GM23338 (cell line): ENCODE measurements around the gene PLEKHD1.

Experiments used
- CREB1 ChIP-seq: fragments of 250-450 bp; sonication (Bioruptor Pico); IDR thresholded peaks from 2 replicates; pipeline ENCODE4 v1.5.0; 2020; ENCODE audit warnings: low read depth, mild to moderate bottlenecking, moderate library complexity
- EZH2 ChIP-seq: fragments of 200-600 bp; sonication (generic); IDR thresholded peaks from one replicate; pipeline ENCODE4 v1.8.0; 2017; ENCODE audit warnings: antibody characterized with exemption, mild to moderate bottlenecking, low read depth; ENCODE audit not compliant: unreplicated experiment
- EZH2phosphoT487 ChIP-seq: fragments of 200-600 bp; sonication (generic); IDR thresholded peaks from one replicate; pipeline ENCODE4 v1.8.1; 2018; ENCODE audit warnings: antibody characterized with exemption; ENCODE audit not compliant: unreplicated experiment
- NANOG ChIP-seq: IDR thresholded peaks from 2 replicates; pipeline ENCODE4 v1.6.1; 2016; ENCODE audit warnings: antibody characterized with exemption, borderline replicate concordance
- POLR2AphosphoS5 ChIP-seq: IDR thresholded peaks from 2 replicates; pipeline ENCODE4 v1.6.1; 2016; ENCODE audit warnings: antibody characterized with exemption, low read depth
- TF ChIP-seq, protein P1 (sequence below), 2 experiments: fragments of 200-600 bp in 1 of 2; sonication (generic) in 1 of 2; conservative IDR thresholded peaks; 2 replicates each; pipeline versions ENCODE4 v1.5.1 to v1.6.1; 2016 to 2017; ENCODE audit warnings: antibody characterized with exemption in 2 of 2, low read depth in 2 of 2, mild to moderate bottlenecking in 2 of 2, moderate library complexity in 1 of 2
- TF ChIP-seq, protein P2 (sequence below): IDR thresholded peaks from one replicate; pipeline ENCODE4 v1.6.1; 2018; ENCODE audit warnings: antibody characterized with exemption; ENCODE audit not compliant: unreplicated experiment

DNA sequence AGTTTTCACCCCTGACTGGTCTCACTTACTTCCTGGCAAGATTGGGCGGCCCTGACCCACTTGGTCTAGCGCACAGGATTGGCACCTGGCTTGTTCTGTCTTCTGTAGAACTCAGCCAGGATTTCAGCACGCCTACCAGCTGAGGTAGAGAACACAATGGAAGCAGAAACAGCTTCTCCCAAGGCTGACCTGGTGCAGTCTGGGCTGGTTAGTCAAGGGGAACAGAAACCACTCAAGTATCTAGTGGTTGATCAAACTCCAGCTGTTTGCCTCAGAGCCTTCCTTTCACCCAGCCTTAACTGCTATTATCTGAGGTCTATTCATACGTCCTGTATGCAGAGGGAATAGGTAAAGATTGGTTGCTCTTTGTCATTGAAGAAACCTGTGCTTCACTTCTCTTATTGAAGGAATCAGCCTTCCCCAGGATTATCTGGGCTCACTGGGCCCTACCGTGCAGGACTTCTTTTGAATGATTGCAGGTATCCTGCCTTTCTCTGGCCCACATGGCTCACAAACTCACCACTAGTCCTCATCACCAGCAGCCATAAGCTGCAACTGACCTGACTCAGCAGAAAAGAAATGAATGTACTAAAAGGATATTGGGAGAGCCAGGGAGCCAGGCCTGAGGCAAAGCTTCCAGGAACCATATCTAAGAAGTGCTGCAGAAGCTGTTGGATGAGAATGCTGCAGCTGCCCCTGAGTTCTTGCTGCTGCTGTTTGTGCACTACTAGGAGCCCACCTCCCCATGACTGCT lies 2.5 kb upstream of the PLEKHD1 start:
- TF ChIP-seq, protein P1, sequence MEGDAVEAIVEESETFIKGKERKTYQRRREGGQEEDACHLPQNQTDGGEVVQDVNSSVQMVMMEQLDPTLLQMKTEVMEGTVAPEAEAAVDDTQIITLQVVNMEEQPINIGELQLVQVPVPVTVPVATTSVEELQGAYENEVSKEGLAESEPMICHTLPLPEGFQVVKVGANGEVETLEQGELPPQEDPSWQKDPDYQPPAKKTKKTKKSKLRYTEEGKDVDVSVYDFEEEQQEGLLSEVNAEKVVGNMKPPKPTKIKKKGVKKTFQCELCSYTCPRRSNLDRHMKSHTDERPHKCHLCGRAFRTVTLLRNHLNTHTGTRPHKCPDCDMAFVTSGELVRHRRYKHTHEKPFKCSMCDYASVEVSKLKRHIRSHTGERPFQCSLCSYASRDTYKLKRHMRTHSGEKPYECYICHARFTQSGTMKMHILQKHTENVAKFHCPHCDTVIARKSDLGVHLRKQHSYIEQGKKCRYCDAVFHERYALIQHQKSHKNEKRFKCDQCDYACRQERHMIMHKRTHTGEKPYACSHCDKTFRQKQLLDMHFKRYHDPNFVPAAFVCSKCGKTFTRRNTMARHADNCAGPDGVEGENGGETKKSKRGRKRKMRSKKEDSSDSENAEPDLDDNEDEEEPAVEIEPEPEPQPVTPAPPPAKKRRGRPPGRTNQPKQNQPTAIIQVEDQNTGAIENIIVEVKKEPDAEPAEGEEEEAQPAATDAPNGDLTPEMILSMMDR (conservative IDR thresholded peaks at IDR 0.05; ENCODE audit: low read depth in 2 of 2): no peak
- no peak for TF ChIP-seq POLR2AphosphoS5
- TF ChIP-seq EZH2: no peak
- TF ChIP-seq EZH2phosphoT487: no peak
- TF ChIP-seq, protein P2, sequence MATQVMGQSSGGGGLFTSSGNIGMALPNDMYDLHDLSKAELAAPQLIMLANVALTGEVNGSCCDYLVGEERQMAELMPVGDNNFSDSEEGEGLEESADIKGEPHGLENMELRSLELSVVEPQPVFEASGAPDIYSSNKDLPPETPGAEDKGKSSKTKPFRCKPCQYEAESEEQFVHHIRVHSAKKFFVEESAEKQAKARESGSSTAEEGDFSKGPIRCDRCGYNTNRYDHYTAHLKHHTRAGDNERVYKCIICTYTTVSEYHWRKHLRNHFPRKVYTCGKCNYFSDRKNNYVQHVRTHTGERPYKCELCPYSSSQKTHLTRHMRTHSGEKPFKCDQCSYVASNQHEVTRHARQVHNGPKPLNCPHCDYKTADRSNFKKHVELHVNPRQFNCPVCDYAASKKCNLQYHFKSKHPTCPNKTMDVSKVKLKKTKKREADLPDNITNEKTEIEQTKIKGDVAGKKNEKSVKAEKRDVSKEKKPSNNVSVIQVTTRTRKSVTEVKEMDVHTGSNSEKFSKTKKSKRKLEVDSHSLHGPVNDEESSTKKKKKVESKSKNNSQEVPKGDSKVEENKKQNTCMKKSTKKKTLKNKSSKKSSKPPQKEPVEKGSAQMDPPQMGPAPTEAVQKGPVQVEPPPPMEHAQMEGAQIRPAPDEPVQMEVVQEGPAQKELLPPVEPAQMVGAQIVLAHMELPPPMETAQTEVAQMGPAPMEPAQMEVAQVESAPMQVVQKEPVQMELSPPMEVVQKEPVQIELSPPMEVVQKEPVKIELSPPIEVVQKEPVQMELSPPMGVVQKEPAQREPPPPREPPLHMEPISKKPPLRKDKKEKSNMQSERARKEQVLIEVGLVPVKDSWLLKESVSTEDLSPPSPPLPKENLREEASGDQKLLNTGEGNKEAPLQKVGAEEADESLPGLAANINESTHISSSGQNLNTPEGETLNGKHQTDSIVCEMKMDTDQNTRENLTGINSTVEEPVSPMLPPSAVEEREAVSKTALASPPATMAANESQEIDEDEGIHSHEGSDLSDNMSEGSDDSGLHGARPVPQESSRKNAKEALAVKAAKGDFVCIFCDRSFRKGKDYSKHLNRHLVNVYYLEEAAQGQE: no peak
- no peak for TF ChIP-seq NANOG
- no peak for TF ChIP-seq CREB1 (CRISPR knock-in tag)
